GM10266 (cell line): ENCODE measurements around the gene USP7.

ENCODE experiments used
- DNase-seq: peaks from one replicate; pipeline ENCODE4 v3.0.0; 2012; ENCODE audit errors: extremely low spot score
- TF ChIP-seq, protein P1 (sequence below): IDR thresholded peaks from 2 replicates; pipeline ENCODE4 v1.5.1; 2012; ENCODE audit warnings: mild to moderate bottlenecking, low read depth; ENCODE audit not compliant: control insufficient read depth, insufficient read depth; ENCODE audit errors: missing control alignments

Gene USP7

DNA sequence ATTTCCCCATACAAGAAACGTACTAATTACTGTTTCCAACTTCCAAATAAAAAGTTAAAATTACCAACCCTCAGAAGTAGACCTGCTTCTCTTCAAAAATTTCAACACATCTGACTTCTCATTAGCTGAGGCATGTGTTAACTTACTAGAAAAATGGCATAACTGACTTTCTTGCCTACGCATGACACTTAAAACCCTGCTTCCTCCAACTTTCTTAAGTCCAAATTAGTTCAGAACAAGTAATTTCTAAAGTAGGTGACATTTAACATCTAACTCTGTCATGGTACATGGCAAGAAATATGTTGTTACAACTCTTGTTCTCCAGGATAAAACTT is 6.7 kb downstream of the USP7 start:
- TF ChIP-seq, protein P1, sequence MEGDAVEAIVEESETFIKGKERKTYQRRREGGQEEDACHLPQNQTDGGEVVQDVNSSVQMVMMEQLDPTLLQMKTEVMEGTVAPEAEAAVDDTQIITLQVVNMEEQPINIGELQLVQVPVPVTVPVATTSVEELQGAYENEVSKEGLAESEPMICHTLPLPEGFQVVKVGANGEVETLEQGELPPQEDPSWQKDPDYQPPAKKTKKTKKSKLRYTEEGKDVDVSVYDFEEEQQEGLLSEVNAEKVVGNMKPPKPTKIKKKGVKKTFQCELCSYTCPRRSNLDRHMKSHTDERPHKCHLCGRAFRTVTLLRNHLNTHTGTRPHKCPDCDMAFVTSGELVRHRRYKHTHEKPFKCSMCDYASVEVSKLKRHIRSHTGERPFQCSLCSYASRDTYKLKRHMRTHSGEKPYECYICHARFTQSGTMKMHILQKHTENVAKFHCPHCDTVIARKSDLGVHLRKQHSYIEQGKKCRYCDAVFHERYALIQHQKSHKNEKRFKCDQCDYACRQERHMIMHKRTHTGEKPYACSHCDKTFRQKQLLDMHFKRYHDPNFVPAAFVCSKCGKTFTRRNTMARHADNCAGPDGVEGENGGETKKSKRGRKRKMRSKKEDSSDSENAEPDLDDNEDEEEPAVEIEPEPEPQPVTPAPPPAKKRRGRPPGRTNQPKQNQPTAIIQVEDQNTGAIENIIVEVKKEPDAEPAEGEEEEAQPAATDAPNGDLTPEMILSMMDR, result no peak
- DNase-seq, result no peak

DNA sequence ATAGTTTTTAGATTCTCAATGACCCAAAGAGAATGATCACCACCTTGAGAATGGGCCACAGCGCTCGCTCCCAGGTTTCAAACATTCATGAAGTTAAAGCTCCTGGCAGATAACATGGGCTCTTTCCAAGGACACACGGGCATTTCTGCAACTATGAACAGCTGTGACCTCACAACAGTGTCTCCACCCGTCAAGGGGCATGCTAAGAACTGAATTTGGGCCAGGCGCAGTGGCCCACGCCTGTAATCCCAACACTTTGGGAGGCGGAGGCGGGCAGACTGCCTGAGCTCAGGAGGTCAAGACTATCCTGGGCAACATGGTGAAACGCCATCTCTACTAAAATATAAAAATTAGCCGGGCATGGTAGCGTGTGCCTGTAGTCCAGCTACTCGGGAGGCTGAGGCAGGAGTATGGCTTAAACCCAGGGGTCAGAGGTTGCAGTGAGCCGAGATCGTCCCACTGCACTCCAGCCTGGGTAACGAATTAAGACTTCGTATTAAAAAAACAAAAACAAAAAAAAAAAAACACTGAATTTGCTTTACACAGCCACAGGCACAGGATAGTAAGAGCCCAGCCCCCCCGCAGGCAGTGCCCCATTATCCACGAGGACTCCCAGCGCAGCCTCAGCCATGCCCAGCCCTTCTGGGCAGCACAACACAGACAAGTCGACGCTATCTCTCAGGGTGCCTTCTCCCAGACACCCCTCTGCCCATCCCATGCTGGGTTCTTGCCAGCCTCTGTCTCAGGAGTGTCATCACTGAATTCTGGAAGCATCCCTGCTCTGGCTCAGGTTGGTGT is 7.2 kb downstream of the USP7 start:
- TF ChIP-seq, protein P1, result no peak
- no peak for DNase-seq

DNA sequence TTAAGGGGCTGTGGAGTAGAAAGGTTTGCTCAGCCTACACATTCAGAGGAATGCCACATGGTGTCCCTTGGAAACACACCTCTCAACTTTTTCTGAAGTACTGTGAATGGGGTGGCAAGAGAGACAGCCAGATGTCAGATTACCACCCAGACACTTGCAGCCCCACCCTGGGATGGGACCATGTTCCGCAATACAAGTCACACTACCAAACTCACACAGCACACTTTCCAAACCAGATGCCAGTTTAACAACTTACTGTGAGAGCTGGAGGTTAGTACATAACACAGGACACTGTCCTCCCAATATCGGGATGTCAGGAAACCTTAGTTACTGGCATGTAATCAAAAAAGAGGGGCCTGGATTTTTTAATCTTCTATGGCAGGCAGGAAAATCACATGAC is 7.9 kb downstream of the USP7 start:
- DNase-seq, result no peak
- TF ChIP-seq, protein P1, result no peak

DNA sequence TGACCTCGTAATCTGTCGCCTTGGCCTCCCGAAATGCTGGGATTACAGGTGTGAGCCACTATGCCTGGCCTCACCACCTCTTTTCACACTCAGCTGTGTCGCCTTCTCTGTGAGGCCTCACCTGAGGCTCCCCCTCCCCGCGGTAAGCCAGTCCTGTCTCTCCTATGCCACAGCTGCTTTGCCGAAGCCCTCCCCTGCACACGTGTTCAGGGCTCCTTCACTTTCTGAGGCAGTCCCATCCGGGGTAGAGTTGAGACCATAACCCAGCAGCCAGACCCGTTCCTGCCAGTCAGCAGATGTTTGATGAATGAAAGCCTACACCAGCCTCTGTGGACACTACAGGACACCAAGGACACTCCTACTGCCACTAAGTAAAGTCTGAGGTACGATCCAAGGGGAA is 10.6 kb downstream of the USP7 start:
- DNase-seq, result no peak
- TF ChIP-seq, protein P1, result no peak

DNA sequence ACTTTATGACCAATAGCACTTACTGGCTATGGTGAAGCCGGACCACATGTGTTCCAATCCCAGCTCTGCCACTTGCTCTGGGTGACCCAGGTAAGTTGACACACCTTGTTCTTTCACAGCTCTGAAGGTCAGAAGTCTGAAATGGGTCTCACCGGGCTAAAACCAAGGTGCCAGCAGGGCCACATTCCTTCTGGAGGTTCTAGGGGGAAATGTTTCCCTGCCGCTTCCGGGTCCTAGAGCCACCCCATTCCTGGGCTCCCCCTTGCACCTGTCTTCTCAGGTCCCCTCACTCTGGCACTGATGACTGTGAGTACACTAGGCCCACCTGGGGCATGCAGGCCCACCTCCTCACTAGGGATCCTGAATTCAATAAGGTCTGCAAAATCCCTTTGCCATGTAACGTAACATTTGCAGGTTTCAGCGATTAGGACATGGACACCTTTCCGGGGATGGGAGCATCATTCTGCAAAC is 11.4 kb downstream of the USP7 start:
- TF ChIP-seq, protein P1, result no peak
- DNase-seq, result no peak

DNA sequence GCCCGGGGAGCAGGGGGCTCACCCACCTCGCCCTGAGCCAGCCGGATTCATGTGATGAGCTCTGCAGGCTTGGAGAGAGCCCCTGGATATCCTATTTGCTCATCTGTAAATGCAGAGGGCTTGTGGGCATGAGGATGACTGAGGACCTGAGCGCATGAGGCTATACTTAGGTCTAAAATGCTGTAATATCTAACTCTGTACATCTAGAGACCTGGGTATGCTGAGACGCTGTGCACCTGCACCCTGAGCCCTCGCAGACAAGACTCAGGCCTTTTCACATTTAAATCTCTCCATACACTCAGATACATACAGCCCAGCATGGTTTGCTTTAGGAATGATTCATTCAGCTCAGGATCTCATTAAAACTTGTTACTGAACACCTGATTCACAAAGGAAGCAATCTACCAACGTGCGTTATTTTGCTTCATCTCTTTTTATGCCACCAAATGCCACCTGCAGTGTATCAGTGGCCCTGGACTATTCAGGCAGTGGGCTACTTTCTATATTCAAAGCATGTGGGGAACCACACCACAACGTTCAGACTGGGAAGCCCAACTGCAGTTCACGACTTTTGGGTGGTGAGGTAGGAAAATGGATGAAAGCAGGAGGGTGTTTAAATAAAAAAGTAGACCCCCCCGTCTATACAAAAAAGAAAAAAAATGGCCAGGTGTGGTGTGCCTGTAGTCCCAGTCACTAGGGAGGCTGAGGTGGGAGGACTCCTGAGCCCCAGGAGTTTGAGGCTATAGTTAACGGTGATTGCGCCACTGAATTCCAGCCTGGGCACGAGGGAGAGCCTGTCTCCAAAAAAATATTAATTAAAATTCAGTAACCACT is 12.0 kb downstream of the USP7 start:
- DNase-seq, result no peak
- TF ChIP-seq, protein P1, result no peak
